ENCODE results near the gene EML1. TPM values are rescaled to one million over a fixed set of nuclear protein-coding genes. Genes with fewer than 3 reads are reported as not detected.

The EML1 gene
- total RNA-seq, 2 donors from 2014 or later: 55.1 to 66.5 TPM

- H3K9me3 ChIP-seq: no peaks in the 10 kb centered on the region
- H3K4me3 ChIP-seq: no peak overlapping the region
- DNase-seq (ENCODE audit: low spot score) (no peak), ATAC-seq (ENCODE audit: insufficient number of reproducible peaks, low FRiP score, low read depth) (no peak)
- H3K4me1 ChIP-seq (ENCODE audit: control insufficient read depth in 1 of 2, low read depth in 2 of 2): no peaks in the 10 kb centered on the region
- H3K36me3 ChIP-seq: no peaks in the 10 kb centered on the region
- no peak overlapping the region for H3K27ac ChIP-seq
- TF ChIP-seq, protein P1, sequence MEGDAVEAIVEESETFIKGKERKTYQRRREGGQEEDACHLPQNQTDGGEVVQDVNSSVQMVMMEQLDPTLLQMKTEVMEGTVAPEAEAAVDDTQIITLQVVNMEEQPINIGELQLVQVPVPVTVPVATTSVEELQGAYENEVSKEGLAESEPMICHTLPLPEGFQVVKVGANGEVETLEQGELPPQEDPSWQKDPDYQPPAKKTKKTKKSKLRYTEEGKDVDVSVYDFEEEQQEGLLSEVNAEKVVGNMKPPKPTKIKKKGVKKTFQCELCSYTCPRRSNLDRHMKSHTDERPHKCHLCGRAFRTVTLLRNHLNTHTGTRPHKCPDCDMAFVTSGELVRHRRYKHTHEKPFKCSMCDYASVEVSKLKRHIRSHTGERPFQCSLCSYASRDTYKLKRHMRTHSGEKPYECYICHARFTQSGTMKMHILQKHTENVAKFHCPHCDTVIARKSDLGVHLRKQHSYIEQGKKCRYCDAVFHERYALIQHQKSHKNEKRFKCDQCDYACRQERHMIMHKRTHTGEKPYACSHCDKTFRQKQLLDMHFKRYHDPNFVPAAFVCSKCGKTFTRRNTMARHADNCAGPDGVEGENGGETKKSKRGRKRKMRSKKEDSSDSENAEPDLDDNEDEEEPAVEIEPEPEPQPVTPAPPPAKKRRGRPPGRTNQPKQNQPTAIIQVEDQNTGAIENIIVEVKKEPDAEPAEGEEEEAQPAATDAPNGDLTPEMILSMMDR (IDR thresholded peaks at IDR 0.05): no peak
- H3K27me3 ChIP-seq (replicated peaks; ENCODE audit: insufficient read depth): no peaks in the 10 kb centered on the region
Observed at GRCh38 chr14:99817331-99817730, 24.1 kb downstream of the EML1 start.

DNA sequence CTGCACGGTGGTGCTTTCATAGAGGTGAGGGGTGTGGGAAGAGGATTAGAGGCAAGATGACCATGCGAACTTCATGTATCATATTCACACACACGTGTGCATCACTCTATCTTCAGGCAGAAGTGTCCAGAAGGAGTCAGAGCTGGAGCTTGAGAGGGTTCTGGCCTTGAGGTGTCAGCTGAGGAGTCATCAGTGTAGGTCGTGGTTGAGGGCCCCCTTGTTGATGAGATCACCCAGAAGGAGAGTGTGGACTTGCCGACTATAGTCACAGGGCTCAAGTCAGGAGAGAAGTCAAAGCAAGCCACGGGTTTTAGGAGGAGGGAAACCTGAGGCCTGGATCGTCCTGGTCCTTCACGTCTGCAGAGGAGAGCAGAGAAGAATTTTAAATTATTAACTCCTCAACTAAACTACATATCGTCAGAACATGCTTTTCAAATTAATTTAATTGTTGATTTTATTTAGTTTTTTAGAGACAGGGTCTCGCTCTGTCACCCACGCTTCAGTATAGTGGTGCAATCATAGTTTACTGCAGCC is 25.4 kb downstream of the EML1 start:
- no peak for DNase-seq (ENCODE audit: low spot score)
- no peak for ATAC-seq (ENCODE audit: insufficient number of reproducible peaks, low FRiP score, low read depth)
- Histone ChIP-seq H3K4me3 (no peak overlapping the region), H3K36me3 (no peaks in the 10 kb centered on the region), H3K27ac (no peak overlapping the region), H3K4me1 (ENCODE audit: control insufficient read depth in 1 of 2, low read depth in 2 of 2) (no peaks in the 10 kb centered on the region), H3K27me3 (replicated peaks; ENCODE audit: insufficient read depth) (no peaks in the 10 kb centered on the region), H3K9me3 (no peaks in the 10 kb centered on the region)
- TF ChIP-seq, protein P1 (IDR thresholded peaks at IDR 0.05): no peak

GRCh38 chr14:99819514-99819913 is 26.3 kb downstream of the EML1 start:
- DNase-seq (ENCODE audit: low spot score) (no peak), ATAC-seq (ENCODE audit: insufficient number of reproducible peaks, low FRiP score, low read depth) (no peak)
- H3K36me3 ChIP-seq: no peaks in the 10 kb centered on the region
- H3K27me3 ChIP-seq (replicated peaks; ENCODE audit: insufficient read depth): no peaks in the 10 kb centered on the region
- H3K4me1 ChIP-seq (ENCODE audit: control insufficient read depth in 1 of 2, low read depth in 2 of 2): no peaks in the 10 kb centered on the region
- H3K4me3 ChIP-seq: no peak overlapping the region
- H3K9me3 ChIP-seq: no peaks in the 10 kb centered on the region
- TF ChIP-seq, protein P1 (IDR thresholded peaks at IDR 0.05): no peak
- no peak overlapping the region for H3K27ac ChIP-seq

GRCh38 chr14:99820702-99821331 is 27.6 kb downstream of the EML1 start:
- DNase-seq (ENCODE audit: low spot score) (no peak), ATAC-seq (ENCODE audit: insufficient number of reproducible peaks, low FRiP score, low read depth) (no peak)
- Histone ChIP-seq H3K9me3 (no peaks in the 10 kb centered on the region), H3K36me3 (no peaks in the 10 kb centered on the region), H3K27me3 (replicated peaks; ENCODE audit: insufficient read depth) (no peaks in the 10 kb centered on the region), H3K4me1 (ENCODE audit: control insufficient read depth in 1 of 2, low read depth in 2 of 2) (no peaks in the 10 kb centered on the region), H3K27ac (no peak overlapping the region), H3K4me3 (no peak overlapping the region)
- TF ChIP-seq, protein P1 (IDR thresholded peaks at IDR 0.05): no peak

DNA sequence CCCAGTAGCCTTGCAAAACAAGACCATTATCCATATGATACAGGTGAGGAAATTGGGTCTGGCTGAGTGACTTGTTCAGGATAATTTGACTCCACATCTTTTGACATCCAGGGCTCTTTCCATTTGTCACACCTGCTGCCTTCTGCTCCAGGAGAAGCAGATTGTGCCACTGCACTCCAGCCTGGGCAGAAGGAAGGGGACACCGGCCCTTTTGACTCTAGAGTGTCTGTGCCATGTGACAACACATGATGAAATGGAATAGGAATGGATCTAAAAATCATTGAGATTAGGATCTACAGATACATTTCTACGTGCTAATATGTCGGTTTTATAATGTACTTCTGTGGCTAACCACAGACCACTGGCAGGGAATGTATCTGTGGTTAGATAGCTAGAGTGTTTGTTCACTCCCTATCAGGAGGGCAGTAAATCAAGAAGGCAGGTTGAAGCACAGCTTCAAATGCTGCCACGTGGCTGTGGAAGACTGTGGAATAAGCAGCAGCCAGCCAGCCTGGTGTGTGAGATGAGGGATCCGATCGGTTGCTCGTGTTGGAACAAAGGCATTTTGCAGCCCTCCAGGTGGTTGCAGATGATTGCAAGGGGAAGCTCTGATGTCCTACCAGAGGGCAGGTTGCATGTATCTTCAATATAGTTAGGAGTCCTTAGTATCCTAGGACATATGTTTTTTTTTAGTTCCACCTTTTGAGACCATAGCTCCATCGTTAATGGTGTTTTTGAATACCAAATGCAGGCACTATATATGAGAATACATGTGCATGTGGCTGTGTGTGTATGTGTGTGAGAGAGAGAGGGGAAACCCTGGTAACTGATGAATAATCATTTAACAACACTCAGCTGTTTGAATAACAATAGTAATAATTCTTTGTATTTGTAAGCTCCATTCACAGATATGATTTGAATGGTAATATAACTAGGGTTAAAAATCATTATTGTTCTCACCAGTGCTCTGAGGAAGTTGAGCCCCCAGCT is 28.6 kb downstream of the EML1 start:
- DNase-seq (ENCODE audit: low spot score): no peak
- TF ChIP-seq, protein P1 (IDR thresholded peaks at IDR 0.05): no peak

More for the DNA sequence above, 28.6 kb downstream of the EML1 start:
- H3K27me3 ChIP-seq (replicated peaks; ENCODE audit: insufficient read depth): no peaks in the 10 kb centered on the region
- H3K4me1 ChIP-seq (ENCODE audit: control insufficient read depth in 1 of 2, low read depth in 2 of 2): no peaks in the 10 kb centered on the region
- H3K9me3 ChIP-seq: no peaks in the 10 kb centered on the region
- no peak for ATAC-seq (ENCODE audit: insufficient number of reproducible peaks, low FRiP score, low read depth)
- H3K36me3 ChIP-seq: no peaks in the 10 kb centered on the region
- no peak overlapping the region for H3K4me3 ChIP-seq
- no peak overlapping the region for H3K27ac ChIP-seq

Data from thoracic aorta (tissue), 2 donors.